CD8-positive, alpha-beta memory T cell (primary cell): ENCODE measurements around the gene EXOC6B. TPM values are rescaled to one million over a fixed set of nuclear protein-coding genes. Genes with fewer than 3 reads are reported as not detected.

Source experiments
- CTCF ChIA-PET: fragments of 350-600 bp; sonication (Branson Sonifier 250); formaldehyde crosslinking; loops from one replicate; lab custom pipeline; 2021; ENCODE audit warnings: antibody characterized with exemption; lab: Charles Lee
- POLR2A ChIA-PET: fragments of 350-600 bp; sonication (Branson Sonifier 250); formaldehyde crosslinking; loops from one replicate; lab custom pipeline; 2021; ENCODE audit warnings: antibody characterized with exemption; lab: Charles Lee
- DNase-seq, 5 donors: peaks; one replicate each; pipeline versions ENCODE4 v3.0.0 to v3.0.0-alpha.2; 2020 to 2022; ENCODE audit warnings: mixed read lengths in 1 of 5
- H3K27ac ChIP-seq: one replicate; pipeline ENCODE4 v1.7.0; 2013; ENCODE audit warnings: low read depth, mild to moderate bottlenecking, low read length, moderate library complexity
- H3K27me3 ChIP-seq: 2 replicates; pipeline ENCODE4 v1.7.0; 2013; ENCODE audit warnings: low read length, mild to moderate bottlenecking; ENCODE audit not compliant: insufficient read depth, poor library complexity, severe bottlenecking
- H3K36me3 ChIP-seq: 2 replicates; pipeline ENCODE4 v1.7.0; 2013; ENCODE audit warnings: mild to moderate bottlenecking, low read length, moderate library complexity; ENCODE audit not compliant: insufficient read depth
- H3K4me1 ChIP-seq: 2 replicates; pipeline ENCODE4 v1.7.0; 2013; ENCODE audit warnings: mild to moderate bottlenecking, low read length, moderate library complexity; ENCODE audit not compliant: insufficient read depth
- H3K4me3 ChIP-seq: 2 replicates; pipeline ENCODE4 v1.7.0; 2013; ENCODE audit warnings: mild to moderate bottlenecking, low read length
- H3K9me3 ChIP-seq: 2 replicates; pipeline ENCODE4 v1.7.0; 2013; ENCODE audit warnings: mild to moderate bottlenecking, low read length
- H3K27ac Mint-ChIP-seq, 8 donors: one replicate each; pipeline ENCODE4 v1.8.0; 2020 to 2021; ENCODE audit warnings: mixed read lengths in 8 of 8, mild to moderate bottlenecking in 6 of 8, inconsistent platforms in 3 of 8, moderate library complexity in 3 of 8
- H3K27me3 Mint-ChIP-seq, 2 donors: one replicate each; pipeline ENCODE4 v1.8.0; 2020 to 2021; ENCODE audit warnings: mixed read lengths in 2 of 2, mild to moderate bottlenecking in 1 of 2, moderate library complexity in 1 of 2
- H3K36me3 Mint-ChIP-seq, 3 donors: one replicate each; pipeline ENCODE4 v1.8.0; 2020 to 2021; ENCODE audit warnings: mixed read lengths in 3 of 3, inconsistent platforms in 1 of 3, mild to moderate bottlenecking in 1 of 3
- H3K4me1 Mint-ChIP-seq, 3 donors: one replicate each; pipeline ENCODE4 v1.8.0; 2020 to 2021; ENCODE audit warnings: mixed read lengths in 3 of 3, inconsistent platforms in 1 of 3, mild to moderate bottlenecking in 1 of 3
- H3K4me3 Mint-ChIP-seq, 7 donors: one replicate each; pipeline ENCODE4 v1.8.0; 2020 to 2021; ENCODE audit warnings: mixed read lengths in 7 of 7, mild to moderate bottlenecking in 6 of 7, moderate library complexity in 4 of 7, inconsistent platforms in 2 of 7
- H3K9me3 Mint-ChIP-seq, 5 donors: one replicate each; pipeline ENCODE4 v1.8.0; 2020 to 2022; ENCODE audit warnings: mixed read lengths in 5 of 5, mild to moderate bottlenecking in 3 of 5, moderate library complexity in 2 of 5, inconsistent platforms in 1 of 5
- polyA plus RNA-seq: library from polyadenylated mRNA; unstranded; fragments of 300-500 nt; fragmentation: Illumina TruSeq; gene quantifications from one replicate; pipeline ENCODE4 v1.2.3, GENCODE V29; 2021
- total RNA-seq, 2 experiments: library from RNA; stranded (reverse); gene quantifications; one replicate each; pipeline ENCODE4 v1.2.3, GENCODE V29; 2021

EXOC6B gene
- total and polyA plus RNA-seq, 3 experiments from 2014 or later = 2.1 to 9.4 (median 7.1) TPM

DNA sequence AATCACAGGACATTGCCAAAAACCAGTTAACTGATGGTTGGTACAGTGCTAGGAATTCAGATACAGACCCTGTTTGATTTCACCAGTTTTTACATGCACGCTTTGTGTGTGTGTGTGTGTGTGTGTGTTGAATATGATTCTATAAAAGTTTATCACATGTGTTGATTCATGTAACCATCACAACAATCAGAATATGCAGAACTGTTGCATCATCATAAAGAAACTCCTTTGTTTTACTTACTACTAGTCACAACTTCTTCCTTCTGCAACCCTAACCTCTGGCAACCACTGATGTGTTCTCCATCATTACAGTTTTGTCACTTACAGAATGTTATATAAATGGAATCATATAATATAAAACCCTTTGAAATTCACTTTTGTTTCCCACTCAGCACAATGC, 533.4 kb downstream of the EXOC6B start:
- CTCF ChIA-PET = no interaction called here
- Mint-ChIP-seq H3K4me3 (no peak overlapping the region), H3K9me3 (peaks cover 0 to 12% (median 1%) of the 10 kb centered on the region in 5 donors), H3K4me1 (no peaks in the 10 kb centered on the region), H3K27ac (no peak overlapping the region), H3K27me3 (no peaks in the 10 kb centered on the region), H3K36me3 (no peaks in the 10 kb centered on the region)
- H3K27ac ChIP-seq = no peak overlapping the region
- POLR2A ChIA-PET = no interaction called here
- H3K36me3 ChIP-seq = no peaks in the 10 kb centered on the region
- no peaks in the 10 kb centered on the region for H3K4me1 ChIP-seq
- H3K9me3 ChIP-seq = no peaks in the 10 kb centered on the region
- no peak overlapping the region for H3K4me3 ChIP-seq
- no peaks in the 10 kb centered on the region for H3K27me3 ChIP-seq
- no peak for DNase-seq

GRCh38 chr2:72291059-72291458, 534.8 kb downstream of the EXOC6B start:
- Histone ChIP-seq H3K27me3 (no peaks in the 10 kb centered on the region), H3K9me3 (no peaks in the 10 kb centered on the region), H3K27ac (no peak overlapping the region), H3K36me3 (no peaks in the 10 kb centered on the region), H3K4me1 (no peaks in the 10 kb centered on the region), H3K4me3 (no peak overlapping the region)
- Mint-ChIP-seq H3K27ac (no peak overlapping the region), H3K4me1 (no peaks in the 10 kb centered on the region), H3K36me3 (peaks cover 0 to 9% (median 0%) of the 10 kb centered on the region in 3 donors), H3K27me3 (peaks cover 0 to 4% of the 10 kb centered on the region in 2 donors), H3K9me3 (peaks cover 0 to 12% (median 3%) of the 10 kb centered on the region in 5 donors), H3K4me3 (no peak overlapping the region)
- POLR2A ChIA-PET = no interaction called here
- no peak for DNase-seq
- CTCF ChIA-PET = no interaction called here

DNA sequence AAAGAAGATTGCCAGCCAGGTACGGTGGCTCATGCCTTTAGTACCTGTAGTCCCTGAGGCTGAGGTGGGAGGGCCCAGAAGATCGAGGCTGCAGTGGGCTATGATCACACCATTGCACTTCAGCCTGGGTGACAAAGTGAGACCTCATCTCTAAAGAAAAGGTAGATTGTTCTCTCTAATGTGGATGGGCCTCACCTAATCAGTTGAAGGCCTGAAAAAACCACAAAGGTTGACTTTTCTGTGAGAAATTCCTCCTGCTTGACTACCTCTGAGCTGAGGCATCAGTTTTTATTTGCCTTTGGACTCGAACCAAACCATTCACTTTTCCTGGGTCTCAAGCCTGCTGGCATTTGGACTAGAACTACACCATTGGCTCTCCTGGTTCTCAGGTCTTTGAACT, 536.1 kb downstream of the EXOC6B start:
- ChIA-PET POLR2A (no interaction called here), CTCF (interaction anchor here (0.6 kb wide), 1 partner anchor 297 kb away, joined by 3 read pairs; no protein-coding TSS in a partner anchor)
- Histone ChIP-seq H3K4me1 (no peaks in the 10 kb centered on the region), H3K4me3 (no peak overlapping the region), H3K36me3 (no peaks in the 10 kb centered on the region), H3K27ac (no peak overlapping the region), H3K9me3 (no peaks in the 10 kb centered on the region), H3K27me3 (no peaks in the 10 kb centered on the region)
- Mint-ChIP-seq H3K4me1 (no peaks in the 10 kb centered on the region), H3K36me3 (peaks cover 0 to 20% (median 0%) of the 10 kb centered on the region in 3 donors), H3K27me3 (peaks cover 0 to 4% of the 10 kb centered on the region in 2 donors), H3K27ac (no peak overlapping the region), H3K4me3 (no peak overlapping the region), H3K9me3 (peaks cover 0 to 12% (median 3%) of the 10 kb centered on the region in 5 donors)
- no peak for DNase-seq

GRCh38 chr2:72289283-72289682, 536.5 kb downstream of the EXOC6B start:
- no peak for DNase-seq
- ChIA-PET POLR2A (no interaction called here), CTCF (interaction anchor here (0.6 kb wide), 1 partner anchor 296 kb away, joined by 3 read pairs; no protein-coding TSS in a partner anchor)
- H3K36me3 Mint-ChIP-seq = peaks cover 0 to 22% (median 0%) of the 10 kb centered on the region in 3 donors
- no peaks in the 10 kb centered on the region for H3K4me1 ChIP-seq
- H3K27ac Mint-ChIP-seq = no peak overlapping the region
- H3K27ac ChIP-seq = no peak overlapping the region
- no peaks in the 10 kb centered on the region for H3K36me3 ChIP-seq
- peaks cover 0 to 4% of the 10 kb centered on the region in 2 donors for H3K27me3 Mint-ChIP-seq
- no peaks in the 10 kb centered on the region for H3K9me3 ChIP-seq
- H3K27me3 ChIP-seq = no peaks in the 10 kb centered on the region
- H3K4me1 Mint-ChIP-seq = no peaks in the 10 kb centered on the region
- no peak overlapping the region for H3K4me3 ChIP-seq
- H3K4me3 Mint-ChIP-seq = no peak overlapping the region
- peaks cover 0 to 12% (median 3%) of the 10 kb centered on the region in 5 donors for H3K9me3 Mint-ChIP-seq

DNA sequence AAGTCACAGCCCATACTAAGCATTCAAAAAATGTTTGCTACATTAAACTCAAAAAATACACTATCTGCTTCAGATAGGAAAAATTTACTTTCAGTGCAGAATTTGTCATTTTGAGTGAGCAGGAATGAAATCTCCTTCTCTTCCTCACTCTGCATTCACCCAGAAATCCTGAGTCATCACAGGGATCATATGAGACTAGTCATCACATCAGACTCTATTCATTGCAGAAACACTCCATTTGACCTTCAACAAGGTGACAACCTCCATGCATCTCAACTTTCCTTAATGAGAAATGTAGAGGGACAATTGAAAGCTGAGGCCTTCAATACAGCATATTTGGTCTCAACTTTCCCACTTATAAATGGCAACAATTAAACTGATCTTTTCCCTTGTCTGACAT, 547.8 kb downstream of the EXOC6B start:
- Histone ChIP-seq H3K27ac (no peak overlapping the region), H3K27me3 (no peaks in the 10 kb centered on the region), H3K36me3 (no peaks in the 10 kb centered on the region), H3K4me3 (no peak overlapping the region), H3K9me3 (no peaks in the 10 kb centered on the region), H3K4me1 (no peaks in the 10 kb centered on the region)
- H3K27ac Mint-ChIP-seq = no peak overlapping the region
- ChIA-PET POLR2A (no interaction called here), CTCF (no interaction called here)
- no peaks in the 10 kb centered on the region for H3K4me1 Mint-ChIP-seq
- no peak for DNase-seq
- H3K27me3 Mint-ChIP-seq = no peaks in the 10 kb centered on the region
- peaks cover 0 to 6% (median 0%) of the 10 kb centered on the region in 5 donors for H3K9me3 Mint-ChIP-seq
- peaks cover 0 to 21% (median 4%) of the 10 kb centered on the region in 3 donors for H3K36me3 Mint-ChIP-seq
- H3K4me3 Mint-ChIP-seq = no peak overlapping the region

GRCh38 chr2:72276876-72277275, 549.0 kb downstream of the EXOC6B start:
- no peak for DNase-seq
- H3K27ac Mint-ChIP-seq = no peak overlapping the region
- H3K4me3 ChIP-seq = no peak overlapping the region
- no peaks in the 10 kb centered on the region for H3K4me1 Mint-ChIP-seq
- H3K4me3 Mint-ChIP-seq = no peak overlapping the region
- H3K27me3 Mint-ChIP-seq = no peaks in the 10 kb centered on the region
- no peaks in the 10 kb centered on the region for H3K4me1 ChIP-seq
- H3K36me3 Mint-ChIP-seq = peaks cover 0 to 14% (median 4%) of the 10 kb centered on the region in 3 donors
- H3K9me3 Mint-ChIP-seq = no peaks in the 10 kb centered on the region
- no peak overlapping the region for H3K27ac ChIP-seq
- ChIA-PET POLR2A (no interaction called here), CTCF (no interaction called here)
- no peaks in the 10 kb centered on the region for H3K9me3 ChIP-seq
- no peaks in the 10 kb centered on the region for H3K27me3 ChIP-seq
- no peaks in the 10 kb centered on the region for H3K36me3 ChIP-seq

DNA sequence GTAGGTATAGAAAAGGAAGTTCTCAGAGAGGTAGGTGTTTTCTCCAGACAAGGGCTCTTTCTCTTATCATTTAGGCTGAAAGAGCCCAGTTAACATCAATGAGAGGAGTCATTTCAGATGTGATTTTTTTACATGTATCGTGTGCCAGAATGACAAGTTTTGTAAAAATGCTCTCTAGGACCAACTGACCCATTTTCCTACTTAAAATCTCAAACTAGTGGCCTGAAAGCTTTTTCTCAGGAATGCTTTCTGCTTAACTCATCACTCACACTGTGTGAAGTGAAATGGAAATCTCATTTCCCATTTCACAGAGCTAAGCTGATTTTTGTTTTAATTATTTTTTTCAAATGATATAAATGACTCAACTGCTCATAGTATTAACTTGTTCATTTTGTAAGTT, 549.5 kb downstream of the EXOC6B start:
- H3K4me3 ChIP-seq = no peak overlapping the region
- Mint-ChIP-seq H3K9me3 (no peaks in the 10 kb centered on the region), H3K27me3 (no peaks in the 10 kb centered on the region), H3K4me3 (no peak overlapping the region), H3K4me1 (no peaks in the 10 kb centered on the region), H3K27ac (no peak overlapping the region), H3K36me3 (peaks cover 0 to 12% (median 4%) of the 10 kb centered on the region in 3 donors)
- no peak for DNase-seq
- H3K9me3 ChIP-seq = no peaks in the 10 kb centered on the region
- H3K4me1 ChIP-seq = no peaks in the 10 kb centered on the region
- no peaks in the 10 kb centered on the region for H3K36me3 ChIP-seq
- ChIA-PET POLR2A (no interaction called here), CTCF (no interaction called here)
- no peak overlapping the region for H3K27ac ChIP-seq
- no peaks in the 10 kb centered on the region for H3K27me3 ChIP-seq

- Histone ChIP-seq H3K4me3 (no peak overlapping the region), H3K4me1 (no peaks in the 10 kb centered on the region), H3K9me3 (no peaks in the 10 kb centered on the region), H3K36me3 (no peaks in the 10 kb centered on the region), H3K27me3 (no peaks in the 10 kb centered on the region), H3K27ac (no peak overlapping the region)
- Mint-ChIP-seq H3K4me3 (no peak overlapping the region), H3K27ac (no peak overlapping the region), H3K4me1 (no peaks in the 10 kb centered on the region), H3K9me3 (no peaks in the 10 kb centered on the region), H3K36me3 (peaks cover 0 to 9% (median 2%) of the 10 kb centered on the region in 3 donors), H3K27me3 (no peaks in the 10 kb centered on the region)
- ChIA-PET CTCF (no interaction called here), POLR2A (no interaction called here)
- DNase-seq = no peak
These were observed 550.7 kb downstream of the EXOC6B start for GRCh38 chr2:72275084-72275483.
